K562 (cell line): ENCODE results near the gene RAPGEFL1. TPM values are rescaled to one million over a fixed set of nuclear protein-coding genes. Genes with fewer than 3 reads are reported as not detected.

Source experiments
- ATAC-seq: fragments of 200-7000 bp; cut with Tn5 transposase; 3 replicates; pipeline ENCODE4 v1.9.1; 2020; ENCODE audit warnings: moderate library complexity
- BruUV-seq: library from RNA; stranded (reverse); fragments of 400-500 nt; replicated peaks from 2 replicates; lab custom pipeline; 2021; lab: Mats Ljungman, UMichigan
- CTCF ChIA-PET: fragments of 300-600 bp; formaldehyde crosslinking; extraction: SDS; loops from one replicate; lab custom pipeline; 2021; ENCODE audit warnings: low intra/inter-chr PET ratio; lab: Yijun Ruan, JAX
- POLR2A ChIA-PET: fragments of 300-600, 350-650 bp; sonication (Branson Sonifier 250); formaldehyde crosslinking; extraction: SDS; loops from one replicate; lab custom pipeline; 2021; ENCODE audit warnings: antibody characterized with exemption, inconsistent platforms; lab: Yijun Ruan, JAX
- DNase-seq, 4 experiments: peaks; one replicate each; pipeline versions ENCODE4 v3.0.0 to v3.0.0-alpha.2; 2011 to 2018; ENCODE audit warnings: low spot score in 3 of 4, mixed read lengths in 3 of 4; ENCODE audit errors: extremely low read depth in 1 of 4
- FAIRE-seq: peaks from 2 replicates; lab custom pipeline; 2011; peaks lifted over from hg19 to GRCh38; lab: Jason Lieb, UNC
- H2AFZ ChIP-seq: 2 replicates; pipeline ENCODE4 v1.6.0; 2011; ENCODE audit warnings: low read depth, low read length, control low read depth, inconsistent platforms
- H3K27ac ChIP-seq: fragments of 200-600 bp; 3 replicates; pipeline ENCODE4 v1.8.0; 2011; ENCODE audit warnings: low read depth, mild to moderate bottlenecking, control low read depth, inconsistent platforms, low read length, moderate library complexity, mixed read lengths; ENCODE audit errors: extremely low read depth
- H3K27me3 ChIP-seq, 2 experiments: fragments of 300-600 bp in 1 of 2; 2 replicates in 1 of 2; 3 replicates in 1 of 2; pipeline versions ENCODE4 v1.6.0 to v1.8.0; 2011; ENCODE audit warnings: inconsistent platforms in 2 of 2, low read length in 2 of 2, mild to moderate bottlenecking in 1 of 2, mixed read lengths in 1 of 2, moderate library complexity in 1 of 2; ENCODE audit not compliant: control insufficient read depth in 2 of 2, insufficient read depth in 2 of 2
- H3K36me3 ChIP-seq: fragments of 300-600 bp; 3 replicates; pipeline ENCODE4 v1.8.0; 2011; ENCODE audit warnings: mild to moderate bottlenecking, low read length, inconsistent platforms; ENCODE audit not compliant: control insufficient read depth, insufficient read depth
- H3K4me1 ChIP-seq, 2 experiments: fragments of 200-600 bp in 1 of 2; replicated peaks in 1 of 2; 2 replicates in 1 of 2; 3 replicates in 1 of 2; pipeline versions ENCODE4 v1.5.1 to v1.8.0; 2011; ENCODE audit warnings: inconsistent platforms in 2 of 2, low read length in 2 of 2, mild to moderate bottlenecking in 1 of 2, mixed read lengths in 1 of 2, moderate library complexity in 1 of 2; ENCODE audit not compliant: control insufficient read depth in 2 of 2, insufficient read depth in 2 of 2
- H3K4me2 ChIP-seq: 2 replicates; pipeline ENCODE4 v1.6.1; 2011; ENCODE audit warnings: low read length, control low read depth, inconsistent platforms, mixed read lengths; ENCODE audit not compliant: insufficient read depth
- H3K4me3 ChIP-seq: fragments of 200-600 bp; sonication (generic), shearing (Covaris generic); 2 replicates; pipeline ENCODE4 v1.5.1; 2016; ENCODE audit warnings: control low read depth, inconsistent platforms
- H3K79me2 ChIP-seq: fragments of 200-600 bp; 3 replicates; pipeline ENCODE4 v1.8.0; 2011; ENCODE audit warnings: low read length, inconsistent platforms; ENCODE audit not compliant: control insufficient read depth, insufficient read depth
- H3K9ac ChIP-seq, 2 experiments: 2 replicates each; pipeline versions ENCODE4 v1.6.0 to v1.6.1; 2011; ENCODE audit warnings: low read depth in 2 of 2, low read length in 2 of 2, control low read depth in 1 of 2, inconsistent platforms in 1 of 2, mild to moderate bottlenecking in 1 of 2, mixed read lengths in 1 of 2; ENCODE audit not compliant: insufficient read depth in 1 of 2
- H3K9me1 ChIP-seq: one replicate; pipeline ENCODE4 v1.6.0; 2011; ENCODE audit warnings: inconsistent platforms, mild to moderate bottlenecking, low read length, moderate library complexity; ENCODE audit not compliant: control insufficient read depth, insufficient read depth
- H3K9me3 ChIP-seq: replicated peaks from 2 replicates; pipeline ENCODE4 v1.5.1; 2011; ENCODE audit warnings: low read depth, low read length, inconsistent platforms; ENCODE audit not compliant: control insufficient read depth, insufficient read depth
- H4K20me1 ChIP-seq: replicated peaks from 2 replicates; pipeline ENCODE4 v1.6.1; 2011; ENCODE audit warnings: low read length, inconsistent platforms, mixed read lengths; ENCODE audit not compliant: control insufficient read depth, insufficient read depth
- BDP1 ChIP-seq: IDR thresholded peaks from 3 replicates; pipeline ENCODE4 v1.6.1; 2011; ENCODE audit not compliant: insufficient read length, insufficient read depth
- GMEB1 ChIP-seq: fragments of 250-450 bp; sonication (Bioruptor Pico); IDR thresholded peaks from 2 replicates; pipeline ENCODE4 v1.4.0; 2020; ENCODE audit warnings: mild to moderate bottlenecking
- HINFP ChIP-seq: fragments of 450-650 bp; conservative IDR thresholded peaks from 2 replicates; pipeline ENCODE4 v1.6.1; 2016; ENCODE audit warnings: missing genetic modification characterization, low read depth, mild to moderate bottlenecking, control low read depth, missing compliant biosample characterization
- MTA3 ChIP-seq: fragments of 450-650 bp; formaldehyde crosslinking; IDR thresholded peaks from 2 replicates; pipeline ENCODE4 v1.6.1; 2017; ENCODE audit warnings: mild to moderate bottlenecking, borderline replicate concordance
- RB1 ChIP-seq: fragments of 450-650 bp; IDR thresholded peaks from 2 replicates; pipeline ENCODE4 v1.6.1; 2017; ENCODE audit warnings: low read depth, mild to moderate bottlenecking
- RCOR1 ChIP-seq, 2 experiments: IDR thresholded peaks; 2 replicates each; pipeline ENCODE4 v1.6.1; 2012; ENCODE audit warnings: low read depth in 2 of 2, low read length in 2 of 2, borderline replicate concordance in 1 of 2, improper control_type of control experiment in 1 of 2
- ZFX ChIP-seq: sonication (generic); formaldehyde crosslinking; IDR thresholded peaks from 2 replicates; pipeline ENCODE4 v1.8.0; 2022; ENCODE audit warnings: mild to moderate bottlenecking, missing genetic modification reagents, moderate library complexity
- WGBS: fragments of 100-300 bp; shearing (Covaris generic); methylation state at CpG from one replicate; pipeline ENCODE4 v1.1.6; 2016; ENCODE audit warnings: low coverage, mixed read lengths; ENCODE audit not compliant: insufficient coverage; ENCODE audit errors: missing lambda C conversion rate; 5-methylcytosine and 5-hydroxymethylcytosine counted together
- in situ Hi-C: fragments of 300-500 bp; cut with MboI; formaldehyde crosslinking; loops from 4 replicates; pipeline ENCODE4 v1.15.0; 2018; ENCODE audit warnings: inconsistent platforms, mixed read lengths
- intact Hi-C: fragments of 100-400 bp; cut with micrococcal nuclease; formaldehyde crosslinking; loops from 2 replicates; pipeline ENCODE4 v1.14.2; 2022
- polyA plus RNA-seq, 8 experiments: library from polyadenylated mRNA; depleted of rRNA in 4 of 8; stranded (reverse) in 5 of 8; unstranded in 3 of 8; fragments of >200 nt; fragmentation: Nextera tagmentation in 2 of 8; fragmentation: Illumina TruSeq in 1 of 8; extraction: Ambion mirVana in 2 of 8; extraction: Trizol in 1 of 8; gene quantifications; 2 replicates each; pipeline versions ENCODE4 v1.2.1 to v1.2.3, GENCODE V29; 2011 to 2014; ENCODE audit warnings: inconsistent platforms in 1 of 8, missing spikeins in 1 of 8
- total RNA-seq, 7 experiments: library from RNA; depleted of rRNA in 6 of 7; stranded (reverse); fragments of >200 nt in 6 of 7; fragmentation: Illumina TruSeq in 2 of 7; extraction: Trizol in 2 of 7; gene quantifications; 2 replicates each; pipeline versions ENCODE4 v1.2.1 to v1.2.3, GENCODE V29; 2011 to 2021; ENCODE audit warnings: low replicate concordance in 1 of 7
- TF ChIP-seq, protein P1 (sequence below): fragments of 450-650 bp; conservative IDR thresholded peaks from 2 replicates; pipeline ENCODE4 v1.6.1; 2016; ENCODE audit warnings: missing genetic modification characterization, low read depth, mild to moderate bottlenecking, missing compliant biosample characterization, moderate library complexity
- TF ChIP-seq, protein P2 (sequence below): sonication (generic); formaldehyde crosslinking; IDR thresholded peaks from 2 replicates; pipeline ENCODE4 v1.8.0; 2022; ENCODE audit warnings: missing genetic modification reagents, mild to moderate bottlenecking, moderate library complexity, borderline replicate concordance
- TF ChIP-seq, protein P3 (sequence below), 2 experiments: fragments of 450-650 bp in 1 of 2; sonication (generic) in 1 of 2; formaldehyde crosslinking in 1 of 2; IDR thresholded peaks in 1 of 2; conservative IDR thresholded peaks in 1 of 2; 2 replicates each; pipeline versions ENCODE4 v1.6.1 to v1.8.1; 2016 to 2023; ENCODE audit warnings: mild to moderate bottlenecking in 2 of 2, moderate library complexity in 2 of 2, inconsistent platforms in 1 of 2, missing genetic modification reagents in 1 of 2

The RAPGEFL1 gene
- total and polyA plus RNA-seq, 9 of the 15 experiments (the other 6 are each of a cell fraction or from before 2014, with no cell fraction given), result 0.18 to 4.1 (median 2.1) TPM

DNA sequence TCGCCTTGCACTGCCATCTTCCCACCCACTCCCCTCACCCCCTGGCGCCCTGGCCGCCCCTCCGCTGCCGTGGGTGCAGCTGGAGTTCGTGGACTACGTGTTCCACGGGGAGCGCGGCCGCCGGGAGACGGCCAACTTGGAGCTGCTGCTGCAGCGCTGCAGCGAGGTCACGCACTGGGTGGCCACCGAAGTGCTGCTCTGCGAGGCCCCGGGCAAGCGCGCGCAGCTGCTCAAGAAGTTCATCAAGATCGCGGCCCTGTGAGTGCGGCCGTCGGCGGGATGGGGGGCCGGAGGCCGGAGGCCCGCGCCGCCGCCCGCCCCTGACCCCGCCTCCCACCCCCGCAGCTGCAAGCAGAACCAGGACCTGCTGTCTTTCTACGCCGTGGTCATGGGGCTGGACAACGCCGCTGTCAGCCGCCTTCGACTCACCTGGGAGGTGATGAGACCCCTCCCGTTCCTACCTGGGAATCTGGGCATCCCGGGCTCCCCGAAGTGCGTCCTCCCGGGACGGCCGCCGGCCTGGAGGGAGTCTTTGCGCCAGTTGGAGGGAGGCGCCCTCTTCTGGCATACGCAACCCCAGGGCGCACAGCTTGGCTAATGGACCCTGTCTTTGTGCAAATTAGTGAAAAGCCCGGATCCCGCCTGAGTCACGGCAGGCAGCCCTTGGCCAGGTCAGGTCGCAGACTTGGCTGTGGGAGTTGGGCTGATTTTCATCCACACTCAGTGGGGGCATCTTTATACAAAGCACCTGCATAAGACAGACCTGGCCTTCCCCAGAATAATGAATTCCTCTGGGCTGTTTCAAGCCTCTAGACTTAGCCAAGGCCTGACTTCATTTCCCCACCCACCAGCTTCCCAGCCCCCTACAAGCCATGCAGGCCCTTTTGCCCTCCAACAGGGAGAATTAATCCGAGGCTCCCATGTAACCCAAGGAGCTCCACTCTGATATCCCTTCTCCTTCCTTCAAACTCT lies 14.3 kb downstream of the RAPGEFL1 start:
- intact Hi-C loops (loop anchor here (1.0 to 5.0 kb wide), 2 partner anchors 78 to 179 kb away; no protein-coding TSS in a partner anchor), in situ Hi-C loops (loop anchor here (5.0 kb wide), 1 partner anchor 96 kb away; the partner anchor contains the start of gene CDC6)
- WGBS, result 2% methylated on average over 42 of the region's 60 CpGs
- H3K4me3 ChIP-seq, result peak overlapping the region; percentile 46
- POLR2A ChIA-PET, result interaction anchor here (0.6 to 1.9 kb wide), 10 partner anchors 10 to 593 kb away, joined by 3 to 7 read pairs (median 3); partner anchors contain the start of genes CASC3 and THRA
- no peaks in the 10 kb centered on the region for H4K20me1 ChIP-seq
- H2AFZ ChIP-seq, result peak overlapping the region; percentile 97
- no peaks in the 10 kb centered on the region; the same call in 2 of the 3 replicates for H3K36me3 ChIP-seq
- no TSS peak for BruUV-seq
- H3K79me2 ChIP-seq, result no peaks in the 10 kb centered on the region
- no peaks in the 10 kb centered on the region for H3K9me1 ChIP-seq
- peaks cover 3 to 26% of the 10 kb centered on the region in 2 experiments; a peak in 3 of 5 replicates for H3K4me1 ChIP-seq
- FAIRE-seq, result peak; percentile 88
- peak overlapping the region in 1 of 2 experiments; percentile 87; a peak in 2 of 4 replicates for H3K9ac ChIP-seq
- no peaks in the 10 kb centered on the region for H3K27me3 ChIP-seq
- no peak overlapping the region for H3K27ac ChIP-seq
- H3K9me3 ChIP-seq, result no peaks in the 10 kb centered on the region
- peak overlapping the region; percentile 75 for H3K4me2 ChIP-seq
- CTCF ChIA-PET, result interaction anchor here (0.7 to 1.3 kb wide), 2 partner anchors 100 to 178 kb away, joined by 3 read pairs; no protein-coding TSS in a partner anchor
- peak; percentile 96 for ATAC-seq
- DNase-seq, result peak; percentile 80 to 86 (median 84)
- peak in 1 of 2 experiments; percentile 71; a peak in 3 of 4 replicates for TF ChIP-seq RCOR1 (IDR thresholded peaks at IDR 0.05; ENCODE audit: borderline replicate concordance in 1 of 2, low read depth in 2 of 2, low read length in 2 of 2)
- peak; percentile 78; the same call in 1 of the 2 replicates for TF ChIP-seq MTA3
- 0 out of 2 replicates have a peak, but pooled peaks have one; percentile 9 for TF ChIP-seq GMEB1 (CRISPR knock-in tag)
- peak; percentile 73 for TF ChIP-seq RB1
- TF ChIP-seq HINFP (tag), result no peak
- peak; percentile 51 for TF ChIP-seq ZFX (CRISPR knock-in tag)
- TF ChIP-seq, protein P1, sequence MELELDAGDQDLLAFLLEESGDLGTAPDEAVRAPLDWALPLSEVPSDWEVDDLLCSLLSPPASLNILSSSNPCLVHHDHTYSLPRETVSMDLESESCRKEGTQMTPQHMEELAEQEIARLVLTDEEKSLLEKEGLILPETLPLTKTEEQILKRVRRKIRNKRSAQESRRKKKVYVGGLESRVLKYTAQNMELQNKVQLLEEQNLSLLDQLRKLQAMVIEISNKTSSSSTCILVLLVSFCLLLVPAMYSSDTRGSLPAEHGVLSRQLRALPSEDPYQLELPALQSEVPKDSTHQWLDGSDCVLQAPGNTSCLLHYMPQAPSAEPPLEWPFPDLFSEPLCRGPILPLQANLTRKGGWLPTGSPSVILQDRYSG, result no peak
- TF ChIP-seq, protein P2, sequence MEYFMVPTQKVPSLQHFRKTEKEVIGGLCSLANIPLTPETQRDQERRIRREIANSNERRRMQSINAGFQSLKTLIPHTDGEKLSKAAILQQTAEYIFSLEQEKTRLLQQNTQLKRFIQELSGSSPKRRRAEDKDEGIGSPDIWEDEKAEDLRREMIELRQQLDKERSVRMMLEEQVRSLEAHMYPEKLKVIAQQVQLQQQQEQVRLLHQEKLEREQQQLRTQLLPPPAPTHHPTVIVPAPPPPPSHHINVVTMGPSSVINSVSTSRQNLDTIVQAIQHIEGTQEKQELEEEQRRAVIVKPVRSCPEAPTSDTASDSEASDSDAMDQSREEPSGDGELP, result peak; percentile 72; the same call in 1 of the 2 replicates
- TF ChIP-seq, protein P3, sequence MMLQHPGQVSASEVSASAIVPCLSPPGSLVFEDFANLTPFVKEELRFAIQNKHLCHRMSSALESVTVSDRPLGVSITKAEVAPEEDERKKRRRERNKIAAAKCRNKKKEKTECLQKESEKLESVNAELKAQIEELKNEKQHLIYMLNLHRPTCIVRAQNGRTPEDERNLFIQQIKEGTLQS (IDR thresholded peaks at IDR 0.05), result no peak
- TF ChIP-seq, protein P3 (CRISPR knock-in tag; conservative IDR thresholded peaks at IDR 0.05), result no peak
- no peak for TF ChIP-seq BDP1
